NCI-H1105 (cell line): ENCODE results near the gene CROCC2.

ENCODE experiments used
- DNase-seq: peaks from one replicate; lab custom pipeline; 2025; lab: John Stamatoyannopoulos, UW

Gene CROCC2

DNA sequence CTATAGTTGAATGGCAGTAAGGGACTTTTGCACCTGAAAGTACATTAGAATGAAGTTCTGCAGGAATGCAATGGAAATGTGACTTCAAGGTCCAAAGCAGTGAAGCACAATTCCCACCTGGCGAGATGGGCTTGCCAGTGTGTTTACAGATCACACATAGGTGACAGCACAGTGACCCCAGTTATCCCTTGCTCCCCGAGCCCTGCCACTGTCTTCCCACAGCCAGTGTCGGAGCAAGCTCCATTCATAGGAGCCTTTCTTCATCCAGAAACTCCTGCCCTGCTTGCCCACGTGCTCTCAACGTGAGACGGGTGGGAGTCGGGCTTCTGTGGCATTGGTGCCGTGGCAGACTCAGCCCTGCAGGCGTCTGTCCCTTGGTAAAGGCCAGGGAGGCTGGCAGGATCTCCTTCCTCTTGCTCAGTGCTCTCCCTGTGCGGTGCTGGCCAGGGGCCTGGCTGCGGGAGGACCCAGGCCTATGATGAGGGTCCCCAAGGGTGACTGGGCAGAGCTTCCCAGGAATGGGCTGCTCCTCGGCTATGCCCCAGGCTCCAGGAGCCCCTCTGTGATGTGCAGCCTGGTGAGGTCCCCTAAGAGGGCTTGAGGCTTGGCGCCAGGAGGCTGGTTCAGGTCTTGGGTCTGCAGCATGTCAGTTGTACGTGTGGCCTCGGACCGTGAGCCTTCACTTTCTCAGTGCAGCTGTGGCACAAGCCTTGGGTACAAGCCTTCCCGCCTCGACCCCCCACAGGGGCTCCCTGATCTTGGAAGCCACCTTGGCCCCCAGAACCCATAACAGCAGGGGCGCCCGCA lies 132.4 kb downstream of the CROCC2 start:
- no peak for DNase-seq

- no peak for DNase-seq
Observed at GRCh38 chr2:241039416-241039815, 133.3 kb downstream of the CROCC2 start.

DNA sequence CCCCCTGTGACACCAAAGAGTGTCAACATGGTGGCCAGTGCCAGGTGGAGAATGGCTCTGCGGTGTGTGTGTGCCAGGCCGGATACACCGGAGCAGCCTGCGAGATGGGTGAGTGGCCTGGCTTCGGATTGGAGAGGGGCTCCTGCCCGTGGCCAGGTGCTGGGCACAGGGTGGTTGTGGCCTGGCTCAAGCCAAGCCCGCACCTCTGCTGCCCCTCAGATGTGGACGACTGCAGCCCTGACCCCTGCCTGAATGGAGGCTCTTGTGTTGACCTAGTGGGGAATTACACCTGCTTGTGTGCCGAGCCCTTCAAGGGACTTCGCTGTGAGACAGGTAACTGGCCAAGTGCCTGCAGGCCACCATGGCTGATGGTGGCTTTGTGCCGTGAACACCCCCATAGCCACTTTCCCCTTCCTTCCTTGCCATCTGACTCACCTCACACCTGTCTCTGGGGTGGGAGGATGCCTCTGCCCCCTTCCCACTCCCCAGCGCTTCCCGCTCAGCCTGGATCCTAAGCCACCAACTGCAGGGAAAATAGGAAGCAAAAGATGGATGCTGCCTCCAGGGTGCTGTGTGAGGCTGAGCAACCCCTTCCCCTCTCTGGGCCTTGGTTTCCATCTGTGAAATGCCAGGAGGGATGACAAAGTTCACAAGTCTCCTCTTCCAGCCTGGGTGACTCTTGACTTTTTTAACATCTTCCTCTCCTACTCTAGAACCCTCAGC lies 134.1 kb downstream of the CROCC2 start:
- no peak for DNase-seq

- no peak for DNase-seq
Observed at GRCh38 chr2:241041589-241042158, 135.5 kb downstream of the CROCC2 start.
